ENCODE results near the gene SGK2. TPM values are rescaled to one million over a fixed set of nuclear protein-coding genes. Genes with fewer than 3 reads are reported as not detected.

Gene SGK2
- total RNA-seq, 1 experiment from 2014 or later, result 0.90 TPM

- Histone ChIP-seq H3K27ac (ENCODE audit: low read length) (no peak overlapping the region), H3K4me1 (ENCODE audit: control insufficient read depth, insufficient read depth, low read length) (no peaks in the 10 kb centered on the region), H3K27me3 (ENCODE audit: control insufficient read depth, insufficient read depth, low read length) (no peaks in the 10 kb centered on the region), H3K9me3 (ENCODE audit: control insufficient read depth, insufficient read depth, low read depth, low read length) (no peaks in the 10 kb centered on the region), H3K4me3 (ENCODE audit: low read depth in 2 of 2, low read length in 2 of 2) (no peak overlapping the region), H3K36me3 (ENCODE audit: control insufficient read depth, insufficient read depth, low read length) (no peaks in the 10 kb centered on the region; the same call in 1 of the 2 replicates)
- POLR2A ChIA-PET, result no interaction called here
- ATAC-seq (no peak), DNase-seq (ENCODE audit: low read depth, low spot score) (no peak)
- intact Hi-C loops (cut with micrococcal nuclease; ENCODE audit: unreplicated experiment) (no loop called here), in situ Hi-C loops (cut with HindIII; ENCODE audit: low pct_unique_long_range_greater_than_20kb, low sequenced_read_pairs) (no loop called here)
- no peak for TF ChIP-seq CTCF (IDR thresholded peaks at IDR 0.05)
- TF ChIP-seq REST (IDR thresholded peaks at IDR 0.05; ENCODE audit: insufficient read depth in 1 of 2, low read depth in 2 of 2, low read length in 1 of 2), result peak; percentile 58 to 74; a peak in 2 of 4 replicates
- CTCF ChIA-PET, result no interaction called here
- BruUV-seq (replicated peaks), result no TSS peak
Observed at GRCh38 chr20:43538878-43539700, 19.7 kb upstream of the SGK2 start.

- no peak overlapping the region for H3K4me3 ChIP-seq (ENCODE audit: low read depth in 2 of 2, low read length in 2 of 2)
- no TSS peak for BruUV-seq (replicated peaks)
- no peaks in the 10 kb centered on the region; the same call in 1 of the 2 replicates for H3K36me3 ChIP-seq (ENCODE audit: control insufficient read depth, insufficient read depth, low read length)
- no peak for TF ChIP-seq CTCF (IDR thresholded peaks at IDR 0.05)
- no peak for TF ChIP-seq REST (IDR thresholded peaks at IDR 0.05; ENCODE audit: insufficient read depth in 1 of 2, low read depth in 2 of 2, low read length in 1 of 2)
- no peak for TF ChIP-seq POLR2AphosphoS5 (IDR thresholded peaks at IDR 0.05; ENCODE audit: low read depth, low read length)
- TF ChIP-seq TCF7L2 (IDR thresholded peaks at IDR 0.05; ENCODE audit: low read depth, low read length), result no peak
- no peak for TF ChIP-seq SIN3A (IDR thresholded peaks at IDR 0.05; ENCODE audit: borderline replicate concordance, insufficient read depth, low read depth, low read length)
- no peaks in the 10 kb centered on the region for H3K27me3 ChIP-seq (ENCODE audit: control insufficient read depth, insufficient read depth, low read length)
- no peaks in the 10 kb centered on the region for H3K9me3 ChIP-seq (ENCODE audit: control insufficient read depth, insufficient read depth, low read depth, low read length)
- CTCF ChIA-PET, result interaction anchor here (0.6 kb wide), 1 partner anchor 208 kb away, joined by 4 read pairs; no protein-coding TSS in a partner anchor
- ATAC-seq (no peak), DNase-seq (ENCODE audit: low read depth, low spot score) (no peak)
- H3K4me1 ChIP-seq (ENCODE audit: control insufficient read depth, insufficient read depth, low read length), result no peaks in the 10 kb centered on the region
- in situ Hi-C loops (cut with HindIII; ENCODE audit: low pct_unique_long_range_greater_than_20kb, low sequenced_read_pairs) (no loop called here), intact Hi-C loops (cut with micrococcal nuclease; ENCODE audit: unreplicated experiment) (loop anchor here (10.0 kb wide), 1 partner anchor 155 kb away; no protein-coding TSS in a partner anchor)
- POLR2A ChIA-PET, result no interaction called here
- no peak overlapping the region for H3K27ac ChIP-seq (ENCODE audit: low read length)
Observed at GRCh38 chr20:43539975-43540672, 18.7 kb upstream of the SGK2 start.
